ENCODE results near the gene PRM3. TPM values are rescaled to one million over a fixed set of nuclear protein-coding genes. Genes with fewer than 3 reads are reported as not detected.

PRM3 gene, protein sequence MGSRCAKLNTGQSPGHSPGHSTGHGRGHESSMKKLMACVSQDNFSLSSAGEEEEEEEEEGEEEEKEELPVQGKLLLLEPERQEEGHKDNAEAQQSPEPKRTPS
- total RNA-seq (2022; extraction: Qiagen RNA extraction; ENCODE audit: low read depth): not detected in 5 replicates

GRCh38 chr16:11272921-11273720 lies at the start of gene PRM3:
Gene PRM3, minus strand, starts transcription at chr16:11273629. Its CDS starts 34 bp downstream, at chr16:11273595.

DNA sequence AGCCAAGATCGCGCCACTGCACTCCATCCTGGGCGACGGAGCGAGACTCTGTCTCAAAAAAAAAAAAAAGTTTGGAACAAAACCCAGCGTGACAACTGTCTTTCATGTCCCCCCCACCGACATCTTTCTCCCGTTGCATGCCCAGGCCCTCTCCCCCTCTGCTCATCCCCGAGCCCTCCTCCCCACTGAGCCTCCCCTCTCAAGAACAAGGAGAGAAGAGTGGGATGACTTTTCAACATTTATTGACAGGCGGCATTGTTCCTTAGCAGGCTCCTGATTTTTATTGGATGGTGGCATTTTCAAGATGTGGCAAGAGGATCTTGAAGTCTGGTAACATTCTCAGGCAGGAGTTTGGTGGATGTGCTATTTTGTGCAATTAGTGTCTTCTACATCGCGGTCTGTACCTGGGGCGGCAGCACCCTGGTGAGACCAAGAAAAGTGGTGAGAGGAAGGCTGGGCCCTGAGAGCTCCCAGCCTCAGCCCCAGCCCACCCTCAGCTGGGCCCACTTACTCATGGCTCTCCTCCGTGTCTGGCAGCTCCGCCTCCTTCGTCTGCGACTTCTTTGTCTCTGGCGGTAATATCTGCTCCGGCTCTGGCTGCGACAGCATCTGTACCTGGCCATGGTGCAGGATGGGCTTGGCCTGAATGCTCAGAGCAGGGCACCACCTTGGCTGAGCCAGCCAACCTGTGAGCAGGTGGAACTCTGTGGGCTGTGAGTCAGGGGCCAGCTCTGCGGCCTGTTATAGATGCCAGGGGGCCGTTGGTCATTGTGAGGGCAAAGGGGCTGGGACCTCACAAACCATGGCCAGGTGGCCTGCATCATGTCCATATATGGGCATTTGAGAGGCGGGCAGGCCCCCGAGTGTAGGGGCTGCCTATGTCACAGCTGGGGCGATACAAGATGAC lies 7.4 kb upstream of the PRM3 start, which contains the start of gene PRM1:
Gene PRM1 (minus strand): TSS at position 715 of the 907 bp plus-strand sequence. CDS start 92 bp downstream, at position 623.

GRCh38 chr16:11276143-11276895 lies 2.9 kb upstream of the PRM3 start, which contains the start of gene PRM2:
Gene PRM2, minus strand, starts transcription at chr16:11276480. Its CDS starts 110 bp downstream, at chr16:11276370.

DNA sequence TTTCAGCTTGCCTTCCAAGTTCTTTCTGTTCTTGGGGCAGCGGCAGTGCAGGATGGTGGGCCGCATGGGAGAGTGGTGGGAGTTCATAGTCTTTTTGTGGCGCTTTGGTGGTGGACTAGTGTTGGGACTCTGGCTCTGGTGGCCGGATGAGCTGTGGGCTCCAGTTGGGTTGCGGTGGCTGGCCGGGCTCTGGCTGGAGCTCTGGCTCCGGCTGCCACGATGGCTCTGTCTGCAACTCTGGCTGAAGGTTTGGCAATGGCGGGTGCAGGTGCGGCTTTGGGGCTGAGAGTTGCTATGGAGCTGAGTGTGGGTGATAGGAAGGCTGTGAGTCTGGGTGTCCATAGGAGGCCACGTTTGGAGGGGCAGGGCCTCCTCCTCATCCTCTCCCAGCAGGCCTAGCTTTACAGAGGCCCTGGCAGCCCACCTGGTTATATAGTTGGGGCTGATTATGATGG lies 4.5 kb downstream of the PRM3 start, which contains the start of gene TNP2:
Gene TNP2 (minus strand): TSS at position 405 of the 455 bp plus-strand sequence. CDS start 63 bp downstream, at position 342.

GRCh38 chr16:11255737-11256660 lies 17.4 kb downstream of the PRM3 start, which contains the start of gene SOCS1:
Gene SOCS1, minus strand, starts transcription at chr16:11256204. Its CDS starts 726 bp downstream, at chr16:11255478.

Other genes starting within 250 kb of the PRM3 start
- 0.92 to 1.9 TPM (median 1.4 TPM) in 5 replicates for gene SOCS1, start 17.4 kb downstream of the PRM3 start, total RNA-seq (2022; extraction: Qiagen RNA extraction; ENCODE audit: low read depth)
- not detected in 5 replicates for gene TNP2, start 4.3 kb downstream of the PRM3 start, total RNA-seq (2022; extraction: Qiagen RNA extraction; ENCODE audit: low read depth)
- not detected in 5 replicates for gene PRM2, start 2.9 kb upstream of the PRM3 start, total RNA-seq (2022; extraction: Qiagen RNA extraction; ENCODE audit: low read depth)
- not detected in 5 replicates for gene PRM1, start 7.7 kb upstream of the PRM3 start, total RNA-seq (2022; extraction: Qiagen RNA extraction; ENCODE audit: low read depth)
- 24.4 to 34.0 TPM (median 33.3 TPM) in 5 replicates for gene RMI2, start 71.8 kb upstream of the PRM3 start, total RNA-seq (2022; extraction: Qiagen RNA extraction; ENCODE audit: low read depth)